A673 (cell line): Measurements from ENCODE around the gene GAS7. TPM values are rescaled to one million over a fixed set of nuclear protein-coding genes. Genes with fewer than 3 reads are reported as not detected.
"Not testable (repeated sequence)": the region's sequence is repeated elsewhere in the genome, so short reads cannot be mapped to it uniquely, and the experiment has no call there.

Experiments used
- BruUV-seq: library from RNA; stranded (reverse); fragments of 400-500 nt; replicated peaks from 2 replicates; lab custom pipeline; 2021; lab: Mats Ljungman, UMichigan
- CTCF ChIA-PET: fragments of 300-600 bp; sonication (Branson Sonifier 250); formaldehyde crosslinking; loops from one replicate; lab custom pipeline; 2022; ENCODE audit warnings: antibody characterized with exemption; lab: Charles Lee
- POLR2A ChIA-PET: fragments of 300-600 bp; sonication (Branson Sonifier 250); formaldehyde crosslinking; loops from one replicate; lab custom pipeline; 2022; ENCODE audit warnings: antibody characterized with exemption; ENCODE audit not compliant: low non-redundant PET; lab: Charles Lee
- DNase-seq: peaks from one replicate; pipeline ENCODE4 v3.0.0-alpha.2; 2015; ENCODE audit warnings: low spot score
- H3K27ac ChIP-seq: fragments of 200-600 bp; sonication (generic); 2 replicates; pipeline ENCODE4 v1.5.1; 2016; ENCODE audit warnings: mixed run types, low read depth, mild to moderate bottlenecking, mixed read lengths, antibody characterized with exemption, low read length; ENCODE audit not compliant: poor library complexity, severe bottlenecking
- H3K27me3 ChIP-seq: fragments of 200-600 bp; sonication (generic); replicated peaks from 2 replicates; pipeline ENCODE4 v1.6.1; 2017; ENCODE audit warnings: mixed run types, low read depth, mild to moderate bottlenecking, mixed read lengths, antibody characterized with exemption, low read length; ENCODE audit not compliant: insufficient read depth, poor library complexity
- H3K36me3 ChIP-seq: fragments of 200-600 bp; sonication (generic); 2 replicates; pipeline ENCODE4 v1.6.1; 2016; ENCODE audit warnings: mixed run types, mild to moderate bottlenecking, mixed read lengths, antibody characterized with exemption, low read length; ENCODE audit not compliant: insufficient read depth, poor library complexity, severe bottlenecking
- H3K4me1 ChIP-seq: fragments of 200-600 bp; sonication (generic); 2 replicates; pipeline ENCODE4 v1.6.1; 2017; ENCODE audit warnings: mixed run types, mild to moderate bottlenecking, mixed read lengths, antibody characterized with exemption, low read length; ENCODE audit not compliant: insufficient read depth, poor library complexity, severe bottlenecking
- H3K4me3 ChIP-seq: fragments of 200-600 bp; sonication (generic); 2 replicates; pipeline ENCODE4 v1.5.1; 2016; ENCODE audit warnings: low read depth, mixed run types, mild to moderate bottlenecking, mixed read lengths, low read length; ENCODE audit not compliant: poor library complexity, severe bottlenecking
- H3K9me3 ChIP-seq: fragments of 200-600 bp; sonication (generic); 2 replicates; pipeline ENCODE4 v1.6.1; 2016; ENCODE audit warnings: mixed run types, low read depth, mild to moderate bottlenecking, mixed read lengths, antibody characterized with exemption, low read length; ENCODE audit not compliant: poor library complexity, severe bottlenecking
- EZH2 ChIP-seq: fragments of 200-600 bp; sonication (generic); IDR thresholded peaks from 2 replicates; pipeline ENCODE4 v1.6.1; 2017; ENCODE audit warnings: borderline replicate concordance, low read depth, mild to moderate bottlenecking, mixed read lengths, antibody characterized with exemption, low read length; ENCODE audit not compliant: poor library complexity, severe bottlenecking
- intact Hi-C: fragments of 100-400 bp; cut with micrococcal nuclease; formaldehyde crosslinking; loops from one replicate; pipeline ENCODE4 v1.10.0; 2022; ENCODE audit not compliant: unreplicated experiment
- total RNA-seq: library from RNA; stranded (reverse); gene quantifications from 2 replicates; pipeline ENCODE4 v1.2.3, GENCODE V29; 2021
- TF ChIP-seq, protein P1 (sequence below): fragments of 300-800, 200-600 bp; sonication (generic); conservative IDR thresholded peaks from 2 replicates; pipeline ENCODE4 v1.5.1; 2017; ENCODE audit warnings: low read depth, mild to moderate bottlenecking, antibody characterized with exemption, low read length, moderate library complexity, mixed read lengths

Gene GAS7
- total RNA-seq, 1 experiment from 2014 or later = 2.3 TPM

DNA sequence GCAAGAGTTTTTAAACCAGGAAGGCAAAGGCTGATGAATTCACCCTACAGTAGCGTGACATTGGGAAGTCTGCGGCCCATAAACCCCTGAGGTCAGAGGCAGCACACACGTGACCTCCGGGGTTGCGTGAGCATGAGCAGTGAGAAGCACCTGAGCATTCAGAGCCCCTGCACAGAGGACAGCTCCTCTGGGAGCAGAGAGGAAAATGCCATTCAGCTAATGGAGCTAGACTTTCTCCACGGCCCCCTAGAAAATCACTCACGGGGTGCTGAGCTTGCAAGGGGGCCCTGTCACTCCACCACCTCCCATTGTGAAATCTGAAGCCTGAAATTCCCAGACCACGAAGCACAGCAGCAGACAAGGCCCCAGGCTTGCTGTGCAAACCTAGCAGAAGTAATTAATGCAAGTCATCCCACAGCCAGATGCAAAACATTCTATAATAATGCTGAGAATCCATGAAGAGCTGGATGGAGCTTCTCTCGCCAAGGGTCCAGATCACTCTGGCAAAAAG lies 178.4 kb downstream of the GAS7 start:
- intact Hi-C loops = no loop called here
- H3K27ac ChIP-seq = no peak overlapping the region
- no TSS peak for BruUV-seq

DNA sequence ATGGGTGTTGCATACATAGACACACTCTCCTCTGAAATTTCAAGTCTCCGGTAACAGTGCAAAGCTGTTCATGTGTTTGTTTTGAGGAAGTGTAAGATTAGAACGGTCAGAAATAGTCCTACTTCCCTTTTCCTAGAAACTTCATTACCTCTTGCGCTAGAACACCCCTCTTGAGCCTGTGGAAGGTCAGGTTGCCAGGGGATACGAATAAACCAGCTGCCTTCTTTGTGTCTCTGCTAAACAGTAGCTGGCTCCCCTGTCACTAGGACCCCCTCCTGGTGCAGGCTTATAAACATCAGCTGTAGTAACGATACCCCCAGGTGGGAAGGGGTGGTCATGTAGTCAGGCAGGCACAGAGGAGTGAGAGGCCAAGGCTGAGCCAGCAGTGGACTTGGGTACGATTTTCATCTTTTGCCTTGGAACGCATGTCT lies 179.9 kb downstream of the GAS7 start:
- H3K27me3 ChIP-seq = no peaks in the 10 kb centered on the region
- no peaks in the 10 kb centered on the region for H3K36me3 ChIP-seq
- CTCF ChIA-PET = no interaction called here
- intact Hi-C loops = no loop called here
- BruUV-seq = no TSS peak
- no peak for DNase-seq
- H3K9me3 ChIP-seq = no peaks in the 10 kb centered on the region
- POLR2A ChIA-PET = no interaction called here
- H3K4me1 ChIP-seq = no peaks in the 10 kb centered on the region
- H3K27ac ChIP-seq = no peak overlapping the region
- TF ChIP-seq EZH2 = no peak
- TF ChIP-seq, protein P1, sequence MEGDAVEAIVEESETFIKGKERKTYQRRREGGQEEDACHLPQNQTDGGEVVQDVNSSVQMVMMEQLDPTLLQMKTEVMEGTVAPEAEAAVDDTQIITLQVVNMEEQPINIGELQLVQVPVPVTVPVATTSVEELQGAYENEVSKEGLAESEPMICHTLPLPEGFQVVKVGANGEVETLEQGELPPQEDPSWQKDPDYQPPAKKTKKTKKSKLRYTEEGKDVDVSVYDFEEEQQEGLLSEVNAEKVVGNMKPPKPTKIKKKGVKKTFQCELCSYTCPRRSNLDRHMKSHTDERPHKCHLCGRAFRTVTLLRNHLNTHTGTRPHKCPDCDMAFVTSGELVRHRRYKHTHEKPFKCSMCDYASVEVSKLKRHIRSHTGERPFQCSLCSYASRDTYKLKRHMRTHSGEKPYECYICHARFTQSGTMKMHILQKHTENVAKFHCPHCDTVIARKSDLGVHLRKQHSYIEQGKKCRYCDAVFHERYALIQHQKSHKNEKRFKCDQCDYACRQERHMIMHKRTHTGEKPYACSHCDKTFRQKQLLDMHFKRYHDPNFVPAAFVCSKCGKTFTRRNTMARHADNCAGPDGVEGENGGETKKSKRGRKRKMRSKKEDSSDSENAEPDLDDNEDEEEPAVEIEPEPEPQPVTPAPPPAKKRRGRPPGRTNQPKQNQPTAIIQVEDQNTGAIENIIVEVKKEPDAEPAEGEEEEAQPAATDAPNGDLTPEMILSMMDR = no peak
- H3K4me3 ChIP-seq = no peak overlapping the region

More for the DNA sequence above, 178.4 kb downstream of the GAS7 start:
- Histone ChIP-seq H3K4me1 (no peaks in the 10 kb centered on the region), H3K9me3 (no peaks in the 10 kb centered on the region), H3K36me3 (no peaks in the 10 kb centered on the region), H3K27me3 (no peaks in the 10 kb centered on the region), H3K4me3 (no peak overlapping the region)
- TF ChIP-seq, protein P1 = no peak
- no peak for TF ChIP-seq EZH2
- DNase-seq = no peak
- ChIA-PET CTCF (no interaction called here), POLR2A (no interaction called here)

DNA sequence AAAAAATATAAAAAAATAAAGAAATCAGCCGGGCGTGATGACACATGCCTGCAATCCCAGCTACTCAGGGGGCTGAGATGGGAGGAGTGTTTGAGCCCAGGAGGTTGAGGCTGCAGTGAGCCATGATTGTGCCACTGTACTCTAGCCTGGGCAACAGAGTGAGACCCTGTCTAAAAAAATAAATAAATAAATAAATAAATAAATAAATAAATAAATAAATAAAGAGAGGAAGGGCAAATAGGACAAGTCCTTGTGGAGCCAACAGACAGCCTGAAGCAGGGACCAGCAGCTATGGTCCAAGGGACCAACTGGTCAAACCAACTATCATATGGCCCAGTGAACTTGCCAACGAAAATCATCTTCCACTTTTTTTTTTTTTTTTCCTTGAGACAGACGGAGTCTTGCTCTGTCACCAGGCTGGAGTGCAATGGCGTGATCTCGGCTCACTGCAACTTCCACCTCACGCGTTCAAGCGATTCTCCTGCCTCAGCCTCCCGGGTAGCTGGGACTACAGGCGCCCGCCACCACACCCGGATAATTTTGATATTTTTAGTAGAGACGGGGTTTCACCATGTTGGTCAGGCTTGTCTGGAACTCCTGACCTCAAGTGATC lies 181.3 kb downstream of the GAS7 start:
- CTCF ChIA-PET = not testable (repeated sequence)

More for the DNA sequence above, 181.3 kb downstream of the GAS7 start:
- H3K27ac ChIP-seq, POLR2A ChIA-PET, DNase-seq, BruUV-seq, intact Hi-C loops, H3K9me3 ChIP-seq, H3K4me1 ChIP-seq, H3K4me3 ChIP-seq, H3K27me3 ChIP-seq, H3K36me3 ChIP-seq: not testable (repeated sequence)
